Dermis microvascular lymphatic vessel endothelial cell (primary cell): ENCODE data around the gene NMU. TPM values are rescaled to one million over a fixed set of nuclear protein-coding genes. Genes with fewer than 3 reads are reported as not detected.
"Not testable (repeated sequence)": the region's sequence is repeated elsewhere in the genome, so short reads cannot be mapped to it uniquely, and the experiment has no call there.

Experiments
- DNase-seq, 2 donors: peaks; one replicate each; pipeline versions ENCODE4 v3.0.0 to v3.0.0-alpha.2; 2010; ENCODE audit warnings: low read depth in 2 of 2
- total RNA-seq: library from RNA; depleted of rRNA; stranded (reverse); fragments of >200 nt; gene quantifications from 2 replicates; pipeline ENCODE4 v1.2.1, GENCODE V29; 2014

The NMU gene
- total RNA-seq, 1 donor from 2014 or later: not detected

GRCh38 chr4:55560096-55560495 is 76.0 kb downstream of the NMU start:
- DNase-seq: no peak

- DNase-seq: peak; percentile 40 to 57
Measured at GRCh38 chr4:55554453-55555030, 81.6 kb downstream of the NMU start.

- DNase-seq: peak in 1 of 2 donors; percentile 36
Measured at GRCh38 chr4:55553441-55554201, 82.5 kb downstream of the NMU start.

GRCh38 chr4:55551964-55552363 is 84.1 kb downstream of the NMU start:
- not testable (repeated sequence) for DNase-seq

- DNase-seq: no peak
Measured at GRCh38 chr4:55549888-55550287, 86.2 kb downstream of the NMU start.

GRCh38 chr4:55547918-55548317 is 88.2 kb downstream of the NMU start:
- no peak for DNase-seq

GRCh38 chr4:55547466-55547770 is 88.7 kb downstream of the NMU start:
- DNase-seq: no peak

- peak; percentile 55 to 83 for DNase-seq
Measured at GRCh38 chr4:55546756-55547465, 89.2 kb downstream of the NMU start, which contains the start of gene CLOCK. Gene CLOCK, minus strand, starts transcription at chr4:55546909. Its CDS starts 64,124 bp downstream, at chr4:55482785.

GRCh38 chr4:55546506-55546755 is 89.7 kb downstream of the NMU start:
- no peak for DNase-seq

GRCh38 chr4:55545641-55546505 is 90.2 kb downstream of the NMU start:
- peak; percentile 41 to 69 for DNase-seq

Other genes starting within 250 kb of the NMU start
- 88.3 and 98.1 TPM in 2 replicates for gene TMEM165, start 240.3 kb downstream of the NMU start, total RNA-seq
- gene CLOCK, start 89.4 kb downstream of the NMU start, total RNA-seq: 16.6 and 22.5 TPM in 2 replicates
- not detected in 2 replicates for gene PDCL2, start 44.1 kb downstream of the NMU start, total RNA-seq
- gene EXOC1L, start 183.5 kb upstream of the NMU start, total RNA-seq: not detected in 2 replicates
- 34.1 and 37.6 TPM in 2 replicates for gene EXOC1, start 217.3 kb upstream of the NMU start, total RNA-seq